NCI-H2196 (cell line): ENCODE measurements around the gene GAGE12E.
"Not testable (repeated sequence)": the region's sequence is repeated elsewhere in the genome, so short reads cannot be mapped to it uniquely, and the experiment has no call there.

Source experiments
- DNase-seq: peaks from one replicate; lab custom pipeline; 2025; ENCODE audit not compliant: unreplicated experiment; lab: John Stamatoyannopoulos, UW

The GAGE12E gene

GRCh38 chrX:49550989-49551388, at the start of gene GAGE12E:
GAGE12E (plus strand) TSS chrX:49551289; CDS start chrX:49552444, 1,155 bp downstream.
- DNase-seq = not testable (repeated sequence)

GRCh38 chrX:49531877-49532276, 19.2 kb upstream of the GAGE12E start, which contains the start of gene GAGE12C:
GAGE12C (plus strand) TSS chrX:49532177; CDS start chrX:49533332, 1,155 bp downstream.
- not testable (repeated sequence) for DNase-seq

- not testable (repeated sequence) for DNase-seq
Measured at GRCh38 chrX:49541433-49541832, 9.7 kb upstream of the GAGE12E start, which contains the start of gene GAGE12D. GAGE12D (plus strand) TSS chrX:49541733; CDS start chrX:49542888, 1,155 bp downstream.

- not testable (repeated sequence) for DNase-seq
Measured at GRCh38 chrX:49560542-49560941, 9.5 kb downstream of the GAGE12E start, which contains the start of gene GAGE12F. GAGE12F (plus strand) TSS chrX:49560842; CDS start chrX:49561997, 1,155 bp downstream.

- DNase-seq = not testable (repeated sequence)
Measured at GRCh38 chrX:49568728-49569127, 17.6 kb downstream of the GAGE12E start.

- DNase-seq = not testable (repeated sequence)
Measured at GRCh38 chrX:49569152-49569551, 18.1 kb downstream of the GAGE12E start.

- not testable (repeated sequence) for DNase-seq
Measured at GRCh38 chrX:49570100-49570499, 19.0 kb downstream of the GAGE12E start, which contains the start of gene GAGE12G. GAGE12G (plus strand) TSS chrX:49570400; CDS start chrX:49571555, 1,155 bp downstream.

- not testable (repeated sequence) for DNase-seq
Measured at GRCh38 chrX:49579649-49580048, 28.6 kb downstream of the GAGE12E start, which contains the start of gene GAGE12H. GAGE12H (plus strand) TSS chrX:49579949; CDS start chrX:49581104, 1,155 bp downstream.

- DNase-seq = not testable (repeated sequence)
Measured at GRCh38 chrX:49589196-49589595, 38.1 kb downstream of the GAGE12E start, which contains the start of gene GAGE2A. GAGE2A (plus strand) TSS chrX:49589496; CDS start chrX:49590651, 1,155 bp downstream.

GRCh38 chrX:49589769-49590478, 38.8 kb downstream of the GAGE12E start:
- not testable (repeated sequence) for DNase-seq

GRCh38 chrX:49590488-49590887, 39.4 kb downstream of the GAGE12E start:
- DNase-seq = not testable (repeated sequence)

- DNase-seq = not testable (repeated sequence)
Measured at GRCh38 chrX:49598720-49599119, 47.6 kb downstream of the GAGE12E start, which contains the start of gene GAGE1. GAGE1 (plus strand) TSS chrX:49599020; CDS start chrX:49600175, 1,155 bp downstream.
